ENCODE measurements around the gene ALPK3. TPM values are rescaled to one million over a fixed set of nuclear protein-coding genes. Genes with fewer than 3 reads are reported as not detected.
A peak's percentile ranks its signal among the peaks of the same experiment; 100 is the strongest.

Gene ALPK3
- total RNA-seq, 1 donor from 2014 or later = 181 TPM

DNA sequence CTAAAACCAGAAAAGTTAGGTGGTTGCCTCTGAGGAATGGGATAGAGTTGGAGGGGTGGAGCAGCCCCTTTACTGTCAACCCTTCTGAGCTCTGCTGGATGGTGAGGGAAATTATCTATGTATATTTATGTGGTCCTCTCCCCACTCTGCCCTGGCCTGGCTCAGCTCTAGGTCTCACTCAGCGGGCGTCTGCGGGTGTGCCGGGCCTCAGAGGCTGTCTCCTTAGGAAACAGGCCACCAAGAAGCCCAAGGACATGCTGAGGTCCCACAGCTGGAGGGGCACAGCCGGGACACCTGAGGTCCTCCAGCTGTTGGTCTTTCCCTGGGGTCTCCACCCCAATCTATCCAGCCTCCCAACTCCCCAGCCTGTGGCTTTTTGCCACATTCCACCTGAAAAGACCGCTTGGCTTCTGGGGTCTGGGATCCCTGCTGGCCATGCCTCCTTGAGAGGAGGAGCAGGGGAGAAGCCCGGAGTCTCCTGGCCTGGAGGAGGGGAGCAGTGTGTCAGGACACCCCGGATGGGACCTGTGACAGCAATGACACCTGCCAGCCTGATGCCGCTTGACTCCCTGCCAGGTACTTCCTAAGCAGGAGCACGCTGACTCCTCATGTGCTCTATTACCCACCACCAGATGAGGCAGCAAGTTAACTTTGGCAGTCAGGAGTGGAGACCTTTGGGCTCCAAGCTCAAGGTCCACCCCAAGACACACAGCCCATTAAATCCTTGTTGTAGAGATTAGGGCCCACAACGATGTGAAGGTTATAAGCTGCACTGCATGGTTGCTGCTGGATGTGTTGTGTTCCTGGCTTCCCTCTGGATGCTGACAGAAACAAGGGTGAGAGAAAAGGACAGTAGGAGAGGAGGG lies 67.0 kb downstream of the ALPK3 start, which contains the start of gene SLC28A1:
Gene SLC28A1, plus strand, starts transcription at position 747 of the 866 bp plus-strand sequence. CDS start 3,099 bp downstream, outside the sequence.
- Histone ChIP-seq H3K4me3 (no peak within 1 kb of the TSS), H3K27ac (replicated peaks) (peak within 1 kb of the TSS; percentile 79), H3K27me3 (ENCODE audit: low read depth) (no peaks in the 10 kb centered on the region), H3K36me3 (no peaks in the 10 kb centered on the region), H3K4me1 (peaks cover 30% of the 10 kb centered on the region), H3K9me3 (replicated peaks) (no peaks in the 10 kb centered on the region)
- intact Hi-C loops (cut with micrococcal nuclease) = no loop called here
- DNase-seq = no peak
- no peak for TF ChIP-seq CTCF (IDR thresholded peaks at IDR 0.05; ENCODE audit: borderline replicate concordance)

GRCh38 chr15:84885801-84886200 lies 68.6 kb downstream of the ALPK3 start:
- TF ChIP-seq CTCF (IDR thresholded peaks at IDR 0.05; ENCODE audit: borderline replicate concordance) = no peak
- intact Hi-C loops (cut with micrococcal nuclease) = no loop called here
- no peaks in the 10 kb centered on the region for H3K27me3 ChIP-seq (ENCODE audit: low read depth)
- no peaks in the 10 kb centered on the region for H3K36me3 ChIP-seq
- H3K4me3 ChIP-seq = no peak overlapping the region
- H3K27ac ChIP-seq (replicated peaks) = peak overlapping the region; percentile 70
- no peaks in the 10 kb centered on the region for H3K9me3 ChIP-seq (replicated peaks)
- H3K4me1 ChIP-seq = peaks cover 30% of the 10 kb centered on the region
- no peak for DNase-seq

GRCh38 chr15:84886211-84886983 lies 69.2 kb downstream of the ALPK3 start:
- no peak for TF ChIP-seq CTCF (IDR thresholded peaks at IDR 0.05; ENCODE audit: borderline replicate concordance)
- DNase-seq = no peak
- Histone ChIP-seq H3K36me3 (no peaks in the 10 kb centered on the region), H3K4me1 (peaks cover 30% of the 10 kb centered on the region), H3K27ac (replicated peaks) (peak overlapping the region; percentile 70), H3K27me3 (ENCODE audit: low read depth) (no peaks in the 10 kb centered on the region), H3K4me3 (no peak overlapping the region), H3K9me3 (replicated peaks) (no peaks in the 10 kb centered on the region)
- intact Hi-C loops (cut with micrococcal nuclease) = no loop called here

GRCh38 chr15:84886984-84887299 lies 69.8 kb downstream of the ALPK3 start:
- Histone ChIP-seq H3K4me3 (no peak overlapping the region), H3K4me1 (peaks cover 30% of the 10 kb centered on the region), H3K27me3 (ENCODE audit: low read depth) (no peaks in the 10 kb centered on the region), H3K9me3 (replicated peaks) (no peaks in the 10 kb centered on the region), H3K27ac (replicated peaks) (peak overlapping the region; percentile 70), H3K36me3 (no peaks in the 10 kb centered on the region)
- intact Hi-C loops (cut with micrococcal nuclease) = no loop called here
- TF ChIP-seq CTCF (IDR thresholded peaks at IDR 0.05; ENCODE audit: borderline replicate concordance) = no peak
- DNase-seq = no peak

- Histone ChIP-seq H3K4me3 (no peak overlapping the region), H3K36me3 (no peaks in the 10 kb centered on the region), H3K9me3 (replicated peaks) (no peaks in the 10 kb centered on the region), H3K4me1 (peaks cover 30% of the 10 kb centered on the region), H3K27ac (replicated peaks) (no peak overlapping the region), H3K27me3 (ENCODE audit: low read depth) (no peaks in the 10 kb centered on the region)
- DNase-seq = no peak
- TF ChIP-seq CTCF (IDR thresholded peaks at IDR 0.05; ENCODE audit: borderline replicate concordance) = no peak
- intact Hi-C loops (cut with micrococcal nuclease) = no loop called here
These were observed 70.8 kb downstream of the ALPK3 start for GRCh38 chr15:84887938-84888337.
